ENCODE results near the gene LDAH.

LDAH gene

GRCh38 chr2:20660506-20661420 is 162.1 kb downstream of the LDAH start:
- DNase-seq = peak in 1 of 10 donors; percentile 37

GRCh38 chr2:20657522-20658235 is 165.2 kb downstream of the LDAH start:
- peak in 2 of 10 donors; percentile 31 to 45 for DNase-seq
- intact Hi-C loops (cut with DNase I) = no loop called here

More at GRCh38 chr2:20660506-20661420, 162.1 kb downstream of the LDAH start:
- intact Hi-C loops (cut with DNase I) = loop anchor here (1.0 to 2.0 kb wide), 2 partner anchors 303 to 458 kb away; no protein-coding TSS in a partner anchor

- DNase-seq = peak in 2 of 10 donors; percentile 42 to 61
- intact Hi-C loops (cut with DNase I) = no loop called here
Measured at GRCh38 chr2:20656561-20656960, 166.3 kb downstream of the LDAH start.

- no peak for DNase-seq
- intact Hi-C loops (cut with DNase I) = no loop called here
Measured at GRCh38 chr2:20654535-20654813, 168.4 kb downstream of the LDAH start.

- intact Hi-C loops (cut with DNase I) = no loop called here
- peak in 3 of 10 donors; percentile 23 to 70 (median 29) for DNase-seq
Measured at GRCh38 chr2:20653695-20654534, 169.0 kb downstream of the LDAH start.

GRCh38 chr2:20652673-20653575 is 170.0 kb downstream of the LDAH start:
- intact Hi-C loops (cut with DNase I) = no loop called here
- peak in 3 of 10 donors; percentile 23 to 81 (median 54) for DNase-seq

- intact Hi-C loops (cut with DNase I) = no loop called here
- DNase-seq = peak in 2 of 10 donors; percentile 8 to 35
Measured at GRCh38 chr2:20652141-20652540, 170.8 kb downstream of the LDAH start.

GRCh38 chr2:20651731-20652099 is 171.2 kb downstream of the LDAH start:
- intact Hi-C loops (cut with DNase I) = no loop called here
- DNase-seq = peak in 1 of 10 donors; percentile 15

GRCh38 chr2:20650877-20651730 is 171.8 kb downstream of the LDAH start, which contains the start of gene HS1BP3:
TSS of gene HS1BP3 (minus strand) at chr2:20651098. CDS start at chr2:20651063, 35 bp downstream.
- intact Hi-C loops (cut with DNase I) = no loop called here

GRCh38 chr2:20650393-20650876 is 172.5 kb downstream of the LDAH start:
- intact Hi-C loops (cut with DNase I) = no loop called here
- DNase-seq = peak in 3 of 10 donors; percentile 81 to 84 (median 84)

More at GRCh38 chr2:20650877-20651730, 171.8 kb downstream of the LDAH start, which contains the start of gene HS1BP3:
- DNase-seq = peak; percentile 71 to 98 (median 82)

GRCh38 chr2:20649976-20650375 is 172.9 kb downstream of the LDAH start:
- DNase-seq = no peak
- intact Hi-C loops (cut with DNase I) = no loop called here

- intact Hi-C loops (cut with DNase I) = no loop called here
- peak in 3 of 10 donors; percentile 74 to 79 (median 76) for DNase-seq
Measured at GRCh38 chr2:20649576-20649975, 173.3 kb downstream of the LDAH start.

GRCh38 chr2:20648831-20649230 is 174.1 kb downstream of the LDAH start:
- intact Hi-C loops (cut with DNase I) = no loop called here
- DNase-seq = peak in 4 of 10 donors; percentile 5 to 67 (median 47)

- DNase-seq = peak in 4 of 10 donors; percentile 0 to 23 (median 20)
- intact Hi-C loops (cut with DNase I) = no loop called here
Measured at GRCh38 chr2:20648206-20648605, 174.7 kb downstream of the LDAH start.

GRCh38 chr2:20647738-20648137 is 175.2 kb downstream of the LDAH start:
- intact Hi-C loops (cut with DNase I) = no loop called here
- peak in 2 of 10 donors; percentile 29 to 61 for DNase-seq

- intact Hi-C loops (cut with DNase I) = no loop called here
Measured at GRCh38 chr2:20647211-20647610, 175.7 kb downstream of the LDAH start.

GRCh38 chr2:20646446-20646845 is 176.5 kb downstream of the LDAH start:
- intact Hi-C loops (cut with DNase I) = no loop called here
- DNase-seq = peak in 2 of 10 donors; percentile 54 to 73

More at GRCh38 chr2:20647211-20647610, 175.7 kb downstream of the LDAH start:
- DNase-seq = peak in 2 of 10 donors; percentile 20 to 55

- intact Hi-C loops (cut with DNase I) = no loop called here
- peak in 1 of 10 donors; percentile 49 for DNase-seq
Measured at GRCh38 chr2:20645761-20646160, 177.1 kb downstream of the LDAH start.
